ENCODE data around the gene EXTL2. TPM values are rescaled to one million over a fixed set of nuclear protein-coding genes. Genes with fewer than 3 reads are reported as not detected.
"Not testable (repeated sequence)": the region's sequence is repeated elsewhere in the genome, so short reads cannot be mapped to it uniquely, and the experiment has no call there.

The EXTL2 gene
- polyA plus RNA-seq, 1 donor from 2014 or later = 34.2 TPM

GRCh38 chr1:100892554-100892953 is 2.1 kb downstream of the EXTL2 start:
- Histone ChIP-seq H3K9me3 (ENCODE audit: low read length) (no peaks in the 10 kb centered on the region), H3K9ac (ENCODE audit: low read length) (no peak overlapping the region), H3F3A (ENCODE audit: insufficient read depth, low read length, poor library complexity, severe bottlenecking) (peaks cover 5% of the 10 kb centered on the region), H3K4me2 (ENCODE audit: low read length) (peak overlapping the region; percentile 83), H3K27me3 (ENCODE audit: insufficient read depth, low read depth, low read length) (no peaks in the 10 kb centered on the region), H3K36me3 (ENCODE audit: insufficient read depth, low read length) (no peaks in the 10 kb centered on the region), H2AFZ (ENCODE audit: low read depth, low read length) (no peak overlapping the region), H3K79me2 (replicated peaks; ENCODE audit: insufficient read depth, low read length) (peaks cover 32% of the 10 kb centered on the region), H3K4me3 (ENCODE audit: low read length) (peak overlapping the region; percentile 86), H3K27ac (ENCODE audit: low read length) (no peak overlapping the region), H3K9me2 (ENCODE audit: insufficient read depth, low read length) (no peaks in the 10 kb centered on the region), H4K20me1 (ENCODE audit: insufficient read depth) (no peaks in the 10 kb centered on the region)
- TF ChIP-seq MXI1 (conservative IDR thresholded peaks at IDR 0.05; ENCODE audit: poor library complexity, severe bottlenecking) = no peak
- no peak for TF ChIP-seq EZH2 (IDR thresholded peaks at IDR 0.05; ENCODE audit: borderline replicate concordance, insufficient read depth, low read length, poor library complexity, severe bottlenecking)
- no peak for TF ChIP-seq REST (IDR thresholded peaks at IDR 0.05; ENCODE audit: borderline replicate concordance)
- TF ChIP-seq SMC3 (conservative IDR thresholded peaks at IDR 0.05; ENCODE audit: poor library complexity) = no peak
- no peak for TF ChIP-seq EP300 (conservative IDR thresholded peaks at IDR 0.05; ENCODE audit: poor library complexity, severe bottlenecking)
- no peak for TF ChIP-seq POLR2AphosphoS5 (IDR thresholded peaks at IDR 0.05)
- TF ChIP-seq TAF1 (IDR thresholded peaks at IDR 0.05; ENCODE audit: low read depth) = no peak
- TF ChIP-seq RAD21 (conservative IDR thresholded peaks at IDR 0.05) = no peak
- TF ChIP-seq CTCF (IDR thresholded peaks at IDR 0.05; ENCODE audit: poor library complexity, severe bottlenecking) = no peak

GRCh38 chr1:100891380-100891779 is 3.3 kb downstream of the EXTL2 start:
- H4K20me1 ChIP-seq (ENCODE audit: insufficient read depth) = no peaks in the 10 kb centered on the region
- no peaks in the 10 kb centered on the region for H3K9me3 ChIP-seq (ENCODE audit: low read length)
- no peak overlapping the region for H2AFZ ChIP-seq (ENCODE audit: low read depth, low read length)
- H3K4me2 ChIP-seq (ENCODE audit: low read length) = no peak overlapping the region
- no peak overlapping the region for H3K4me3 ChIP-seq (ENCODE audit: low read length)
- peaks cover 5% of the 10 kb centered on the region for H3F3A ChIP-seq (ENCODE audit: insufficient read depth, low read length, poor library complexity, severe bottlenecking)
- peaks cover 20% of the 10 kb centered on the region for H3K79me2 ChIP-seq (replicated peaks; ENCODE audit: insufficient read depth, low read length)
- H3K27ac ChIP-seq (ENCODE audit: low read length) = no peak overlapping the region
- H3K9ac ChIP-seq (ENCODE audit: low read length) = no peak overlapping the region
- no peaks in the 10 kb centered on the region for H3K36me3 ChIP-seq (ENCODE audit: insufficient read depth, low read length)
- H3K9me2 ChIP-seq (ENCODE audit: insufficient read depth, low read length) = no peaks in the 10 kb centered on the region
- TF ChIP-seq MXI1 (conservative IDR thresholded peaks at IDR 0.05; ENCODE audit: poor library complexity, severe bottlenecking) (no peak), EZH2 (IDR thresholded peaks at IDR 0.05; ENCODE audit: borderline replicate concordance, insufficient read depth, low read length, poor library complexity, severe bottlenecking) (no peak), TAF1 (IDR thresholded peaks at IDR 0.05; ENCODE audit: low read depth) (no peak), RAD21 (conservative IDR thresholded peaks at IDR 0.05) (no peak), EP300 (conservative IDR thresholded peaks at IDR 0.05; ENCODE audit: poor library complexity, severe bottlenecking) (no peak), CTCF (IDR thresholded peaks at IDR 0.05; ENCODE audit: poor library complexity, severe bottlenecking) (no peak), POLR2AphosphoS5 (IDR thresholded peaks at IDR 0.05) (no peak)
- no peaks in the 10 kb centered on the region for H3K27me3 ChIP-seq (ENCODE audit: insufficient read depth, low read depth, low read length)

GRCh38 chr1:100889869-100890482 is 4.7 kb downstream of the EXTL2 start:
- H3K79me2 ChIP-seq (replicated peaks; ENCODE audit: insufficient read depth, low read length) = peaks cover 16% of the 10 kb centered on the region
- H3K27me3 ChIP-seq (ENCODE audit: insufficient read depth, low read depth, low read length); H4K20me1 ChIP-seq (ENCODE audit: insufficient read depth); H3K4me3 ChIP-seq (ENCODE audit: low read length); H3K27ac ChIP-seq (ENCODE audit: low read length); H3K4me2 ChIP-seq (ENCODE audit: low read length); H3F3A ChIP-seq (ENCODE audit: insufficient read depth, low read length, poor library complexity, severe bottlenecking); H3K9me3 ChIP-seq (ENCODE audit: low read length); H3K9ac ChIP-seq (ENCODE audit: low read length); H2AFZ ChIP-seq (ENCODE audit: low read depth, low read length); H3K9me2 ChIP-seq (ENCODE audit: insufficient read depth, low read length); H3K36me3 ChIP-seq (ENCODE audit: insufficient read depth, low read length): not testable (repeated sequence)

- not testable (repeated sequence) for H3K9me3 ChIP-seq (ENCODE audit: low read length); H3K4me3 ChIP-seq (ENCODE audit: low read length); H3K36me3 ChIP-seq (ENCODE audit: insufficient read depth, low read length); H3K9ac ChIP-seq (ENCODE audit: low read length); H3F3A ChIP-seq (ENCODE audit: insufficient read depth, low read length, poor library complexity, severe bottlenecking); H4K20me1 ChIP-seq (ENCODE audit: insufficient read depth); H3K9me2 ChIP-seq (ENCODE audit: insufficient read depth, low read length); H3K27ac ChIP-seq (ENCODE audit: low read length); H3K4me2 ChIP-seq (ENCODE audit: low read length); H2AFZ ChIP-seq (ENCODE audit: low read depth, low read length); H3K27me3 ChIP-seq (ENCODE audit: insufficient read depth, low read depth, low read length)
- H3K79me2 ChIP-seq (replicated peaks; ENCODE audit: insufficient read depth, low read length) = peaks cover 12% of the 10 kb centered on the region
Measured at GRCh38 chr1:100889007-100889406, 5.6 kb downstream of the EXTL2 start.
